ENCODE data around the gene TBC1D19.
"Not testable (repeated sequence)": the region's sequence is repeated elsewhere in the genome, so short reads cannot be mapped to it uniquely, and the experiment has no call there.

TBC1D19 gene

DNA sequence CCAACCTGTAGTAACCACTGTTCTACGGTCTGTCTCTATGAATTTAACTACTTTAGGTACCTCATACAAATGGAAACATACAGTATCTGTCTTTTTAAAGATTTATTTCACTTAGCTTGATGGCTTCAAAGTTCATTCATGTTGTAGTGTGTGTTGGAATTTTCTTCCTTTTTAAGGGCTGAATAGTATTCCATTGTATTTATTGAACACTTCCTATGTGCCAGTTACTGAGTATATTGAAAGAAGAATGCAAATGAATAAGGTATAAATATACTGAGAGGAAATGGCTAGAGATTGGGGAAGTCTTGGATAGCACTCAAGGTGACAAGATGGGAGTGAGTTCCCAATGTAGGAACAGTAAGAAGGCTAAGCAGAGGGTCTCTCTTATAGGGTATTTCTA is 17.3 kb downstream of the TBC1D19 start:
- DNase-seq: no peak

DNA sequence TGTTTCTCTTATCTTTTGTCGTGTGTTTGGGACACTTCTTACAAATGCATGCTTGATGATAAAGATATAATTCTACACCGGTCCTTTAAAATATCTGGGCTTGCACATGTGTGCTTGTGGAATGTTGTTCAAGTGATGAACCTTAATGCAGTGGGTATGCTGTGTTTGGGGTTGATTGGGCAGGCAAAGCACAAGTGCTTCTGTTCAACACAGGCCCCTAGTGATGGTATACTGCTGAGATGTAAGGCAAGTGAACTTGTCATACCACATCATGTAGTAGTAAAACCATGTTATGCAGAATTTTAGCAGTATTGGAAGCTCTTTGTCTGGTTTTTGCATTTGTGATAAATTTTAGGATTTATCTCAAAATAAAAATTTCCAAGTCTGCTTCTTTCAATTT is 23.9 kb downstream of the TBC1D19 start:
- no peak for DNase-seq

DNA sequence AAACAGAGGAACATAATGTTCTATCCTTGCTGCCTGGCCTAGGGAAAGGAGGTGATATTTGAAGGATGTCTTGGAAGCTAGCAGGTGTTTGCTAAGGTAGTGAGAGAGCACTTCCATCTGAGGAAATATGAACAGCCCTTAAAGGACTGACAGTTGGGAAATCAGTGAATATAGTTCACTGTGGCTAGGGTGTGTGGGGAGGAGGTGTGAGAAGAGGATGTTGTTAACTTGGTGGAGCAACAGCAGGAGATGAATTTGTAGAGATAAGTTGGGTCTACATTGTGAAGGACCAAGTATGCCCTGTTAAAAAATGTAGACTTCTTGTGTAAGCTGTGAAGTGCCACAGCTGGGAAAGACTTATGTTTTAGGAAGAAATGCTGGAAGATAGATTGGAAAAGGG is 25.5 kb downstream of the TBC1D19 start:
- no peak for DNase-seq

DNA sequence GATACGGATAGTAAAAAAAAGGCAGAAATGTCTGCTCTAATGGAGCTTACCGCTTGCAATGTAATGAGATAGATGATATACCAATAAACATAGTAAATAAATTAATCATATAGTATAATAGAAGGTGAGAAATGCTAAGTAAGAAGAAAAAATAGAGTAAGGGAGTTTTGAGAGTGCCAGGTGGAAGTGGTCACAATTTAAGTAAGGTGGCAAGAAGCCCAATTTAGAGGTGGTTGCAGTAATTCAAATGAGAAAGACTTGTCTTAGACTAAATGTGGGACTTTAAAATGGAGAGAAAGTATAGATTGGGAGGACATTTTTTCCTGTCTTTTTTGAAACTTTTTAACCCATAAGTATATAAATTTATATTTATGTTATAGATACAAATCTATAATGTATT is 26.0 kb downstream of the TBC1D19 start:
- no peak for DNase-seq

DNA sequence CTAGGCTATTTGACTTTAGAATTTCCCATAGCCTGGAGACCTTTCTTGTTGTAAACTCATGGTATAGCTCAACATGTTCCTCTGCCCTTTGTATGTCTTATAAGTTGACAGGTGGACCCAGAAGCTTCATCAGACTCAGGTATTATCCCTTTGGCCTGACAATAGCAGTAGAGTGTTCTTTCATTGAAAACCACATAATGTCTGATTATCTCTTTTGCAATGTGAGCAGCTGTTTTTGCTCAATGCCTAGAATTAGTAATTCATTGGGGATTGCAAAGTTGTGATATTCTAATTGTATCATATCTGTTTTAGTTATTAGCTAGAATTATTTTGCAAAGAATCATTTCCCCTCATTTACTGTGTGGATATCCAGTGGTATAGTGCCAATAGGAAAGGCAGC is 27.5 kb downstream of the TBC1D19 start:
- DNase-seq: no peak

GRCh38 chr4:26611885-26612284 is 28.0 kb downstream of the TBC1D19 start:
- DNase-seq: no peak

DNA sequence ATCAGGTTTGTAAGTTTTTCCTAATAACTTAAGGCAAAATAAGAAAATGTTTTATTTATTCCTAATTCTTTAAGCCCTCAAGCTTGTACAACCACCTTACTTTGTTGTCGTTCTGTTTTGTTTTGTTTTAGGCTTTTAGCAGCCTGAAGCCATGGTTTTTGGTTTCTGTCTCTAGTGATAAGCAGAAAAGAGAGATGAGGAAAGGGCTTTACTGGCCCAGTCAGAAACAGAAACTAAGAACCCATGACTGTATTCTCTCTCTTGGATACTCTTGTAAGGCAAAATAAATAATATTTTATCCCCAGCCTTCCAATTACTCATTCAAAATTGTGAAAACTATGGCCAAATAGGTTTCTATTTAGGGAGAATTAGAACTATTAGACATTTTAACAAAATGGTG is 29.4 kb downstream of the TBC1D19 start:
- DNase-seq: no peak

DNA sequence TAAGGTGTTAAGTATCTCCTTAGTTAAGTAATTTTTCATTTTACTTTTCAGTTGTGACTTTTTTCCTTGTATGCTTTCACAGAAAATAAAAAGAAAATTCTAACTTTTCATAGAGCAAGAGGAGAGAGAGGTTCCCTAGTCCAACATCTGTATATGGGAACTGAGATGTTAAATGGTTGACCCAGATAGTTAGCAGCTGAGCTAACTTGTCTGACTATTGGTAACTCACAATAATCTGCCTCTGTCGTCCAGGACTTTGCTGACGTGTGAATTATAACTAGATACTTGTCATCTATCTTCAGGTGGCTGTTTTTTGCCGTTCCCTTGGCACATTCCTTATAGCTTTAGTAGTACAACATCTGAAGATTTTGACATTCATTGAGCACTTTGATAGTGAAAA is 29.9 kb downstream of the TBC1D19 start:
- DNase-seq: no peak

GRCh38 chr4:26619784-26620183 is 35.9 kb downstream of the TBC1D19 start:
- DNase-seq: no peak

GRCh38 chr4:26621366-26621765 is 37.5 kb downstream of the TBC1D19 start:
- no peak for DNase-seq

GRCh38 chr4:26622913-26623312 is 39.0 kb downstream of the TBC1D19 start:
- DNase-seq: no peak

- DNase-seq: not testable (repeated sequence)
Measured at GRCh38 chr4:26626658-26627057, 42.8 kb downstream of the TBC1D19 start.

DNA sequence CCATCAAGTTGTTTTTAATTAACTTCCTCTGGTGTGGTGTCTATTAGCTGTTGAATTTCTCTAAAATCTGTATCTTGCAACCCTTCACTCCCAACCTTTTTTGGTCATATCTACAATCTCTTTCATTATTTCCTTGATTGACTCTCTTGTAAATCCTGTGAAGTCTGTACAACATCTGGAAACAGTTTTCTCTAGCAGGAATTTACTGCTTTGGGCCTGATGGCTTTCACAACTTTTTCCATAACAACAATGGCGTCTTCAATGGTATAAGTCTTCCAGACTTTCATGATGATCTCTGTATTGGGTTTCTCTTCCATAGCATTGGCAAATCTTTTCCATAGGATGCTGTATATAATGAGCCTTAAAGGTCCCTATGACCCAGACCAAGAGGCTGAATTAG is 49.0 kb downstream of the TBC1D19 start:
- no peak for DNase-seq

DNA sequence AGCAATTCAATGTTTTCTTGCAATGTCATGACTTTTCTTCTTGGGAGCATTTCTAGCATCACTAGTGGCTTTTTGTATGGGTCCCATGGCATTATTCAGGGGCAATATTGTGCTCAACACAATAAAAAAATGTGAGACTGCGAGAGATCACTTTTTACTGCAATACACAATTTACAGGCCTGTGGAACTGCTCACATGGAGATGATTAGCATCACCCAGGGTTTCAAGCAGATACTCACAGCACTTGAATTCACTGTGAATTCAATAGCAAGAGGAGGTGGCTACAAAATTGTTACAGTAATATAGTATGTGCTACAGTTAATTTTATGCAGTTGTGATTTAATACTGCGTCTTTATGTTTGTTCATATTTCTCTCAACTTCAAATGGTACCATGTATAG is 50.4 kb downstream of the TBC1D19 start:
- DNase-seq: no peak

- DNase-seq: no peak
Measured at GRCh38 chr4:26636458-26636857, 52.6 kb downstream of the TBC1D19 start.

GRCh38 chr4:26640639-26641038 is 56.8 kb downstream of the TBC1D19 start:
- DNase-seq: not testable (repeated sequence)

GRCh38 chr4:26647523-26648224 is 63.8 kb downstream of the TBC1D19 start:
- no peak for DNase-seq

- DNase-seq: no peak
Measured at GRCh38 chr4:26648260-26648659, 64.4 kb downstream of the TBC1D19 start.

- DNase-seq: no peak
Measured at GRCh38 chr4:26660261-26660660, 76.4 kb downstream of the TBC1D19 start.

DNA sequence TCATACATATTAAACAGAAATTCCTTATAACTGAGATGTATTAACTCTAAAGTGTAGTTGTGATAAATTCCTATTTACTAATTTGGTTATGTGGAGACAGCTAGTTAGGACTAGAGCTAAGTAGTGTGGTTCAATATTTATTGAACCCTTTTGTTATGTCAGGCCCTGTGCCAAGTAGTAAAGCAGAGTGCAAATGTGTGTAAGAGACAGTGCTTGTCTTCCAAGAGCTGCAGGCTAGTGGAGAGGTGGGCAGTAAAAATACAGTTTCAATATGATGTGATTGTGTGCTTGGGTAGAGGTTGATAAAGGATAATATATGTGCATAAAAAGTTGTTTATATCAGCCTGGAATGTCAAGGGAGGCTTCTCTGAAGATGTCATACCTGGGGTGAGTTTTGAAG is 80.0 kb downstream of the TBC1D19 start:
- DNase-seq: peak; percentile 43

- peak; percentile 30 for DNase-seq
Measured at GRCh38 chr4:26670903-26671537, 87.1 kb downstream of the TBC1D19 start.

DNA sequence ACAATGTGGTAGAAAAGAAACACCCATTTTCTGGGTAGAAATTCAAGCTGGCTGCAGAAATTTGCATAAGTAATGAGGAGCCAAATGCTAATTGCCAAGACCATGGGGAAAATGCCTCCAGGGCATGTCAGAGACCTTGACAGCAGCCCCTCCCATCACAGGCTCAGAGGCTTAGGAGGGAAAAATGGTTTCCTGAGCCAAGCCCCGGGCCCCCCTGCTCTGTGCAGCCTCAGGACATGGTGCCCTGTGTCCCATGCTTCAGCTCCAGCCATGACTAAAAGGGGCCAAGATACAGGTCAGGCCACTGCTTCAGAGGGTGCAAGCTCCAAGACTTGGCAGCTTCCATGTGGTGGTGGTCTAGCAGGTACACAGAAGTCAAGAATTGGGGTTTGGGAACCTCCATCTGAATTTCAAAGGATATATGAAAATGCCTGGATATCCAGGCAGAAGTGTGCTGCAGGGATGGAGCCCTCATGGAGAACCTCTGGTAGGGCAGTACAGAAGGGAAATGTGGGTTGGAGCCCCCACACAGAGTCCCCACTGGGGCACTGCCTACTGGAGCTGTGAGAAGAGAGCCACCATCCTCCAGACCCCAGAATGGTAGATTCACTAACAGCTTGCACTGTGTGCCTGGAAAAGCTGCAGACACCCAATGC is 95.3 kb downstream of the TBC1D19 start:
- not testable (repeated sequence) for DNase-seq

GRCh38 chr4:26682436-26682835 is 98.6 kb downstream of the TBC1D19 start:
- DNase-seq: no peak

DNA sequence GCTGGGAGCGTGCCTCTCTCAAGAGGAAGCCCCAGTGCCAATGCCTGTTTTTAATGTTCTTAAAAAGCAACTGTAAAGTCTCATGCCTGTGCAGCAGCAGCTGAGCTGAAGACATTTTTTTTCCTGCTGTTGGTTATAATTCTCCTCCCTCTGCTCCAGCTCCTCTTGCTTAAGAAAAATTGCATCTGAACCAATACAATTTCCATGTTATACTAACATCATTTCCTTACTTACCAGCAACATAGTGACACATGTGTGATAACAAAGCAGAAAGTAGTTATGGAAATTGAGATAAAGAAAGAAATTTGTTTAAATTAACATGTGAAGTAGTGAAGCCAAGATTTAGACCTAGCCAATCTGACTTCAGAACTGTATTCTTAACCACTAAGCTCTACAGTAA is 101.4 kb downstream of the TBC1D19 start:
- no peak for DNase-seq
